DMS 273 treated with DMSO at 0.1 percent for 48 hours (cell line): Measurements from ENCODE around the gene DUSP9.

Experiments used
- DNase-seq: peaks from one replicate; lab custom pipeline; 2025; lab: John Stamatoyannopoulos, UW

DUSP9 gene

GRCh38 chrX:153649178-153649914 is 2.3 kb downstream of the DUSP9 start:
- no peak for DNase-seq

- no peak for DNase-seq
Observed at GRCh38 chrX:153649915-153650782, 3.1 kb downstream of the DUSP9 start.

- no peak for DNase-seq
Observed at GRCh38 chrX:153650959-153651358, 4.0 kb downstream of the DUSP9 start.

- no peak for DNase-seq
Observed at GRCh38 chrX:153651540-153652079, 4.6 kb downstream of the DUSP9 start.

GRCh38 chrX:153653556-153653955 is 6.6 kb downstream of the DUSP9 start:
- DNase-seq, result no peak

- no peak for DNase-seq
Observed at GRCh38 chrX:153657161-153657560, 10.2 kb downstream of the DUSP9 start.

- DNase-seq, result no peak
Observed at GRCh38 chrX:153659268-153659667, 12.3 kb downstream of the DUSP9 start.

GRCh38 chrX:153662266-153662665 is 15.3 kb downstream of the DUSP9 start:
- no peak for DNase-seq

- no peak for DNase-seq
Observed at GRCh38 chrX:153665726-153666306, 18.8 kb downstream of the DUSP9 start.

GRCh38 chrX:153667281-153667955 is 20.4 kb downstream of the DUSP9 start:
- no peak for DNase-seq

GRCh38 chrX:153667956-153668396 is 21.0 kb downstream of the DUSP9 start:
- DNase-seq, result peak; percentile 60

- no peak for DNase-seq
Observed at GRCh38 chrX:153668423-153669173, 21.6 kb downstream of the DUSP9 start.

- no peak for DNase-seq
Observed at GRCh38 chrX:153669174-153669890, 22.3 kb downstream of the DUSP9 start.

GRCh38 chrX:153669901-153670731 is 23.1 kb downstream of the DUSP9 start:
- DNase-seq, result no peak

GRCh38 chrX:153670748-153671588 is 24.0 kb downstream of the DUSP9 start:
- no peak for DNase-seq

GRCh38 chrX:153671589-153672530 is 24.9 kb downstream of the DUSP9 start:
- DNase-seq, result no peak
